H1 (cell line): ENCODE results near the gene WDR31. TPM values are rescaled to one million over a fixed set of nuclear protein-coding genes. Genes with fewer than 3 reads are reported as not detected.

Experiments used
- FOSL1 ChIP-seq: IDR thresholded peaks from 2 replicates; pipeline ENCODE4 v1.6.1; 2011; ENCODE audit warnings: mild to moderate bottlenecking, low read depth, low read length, moderate library complexity; ENCODE audit not compliant: insufficient read depth
- TCF12 ChIP-seq: IDR thresholded peaks from 2 replicates; pipeline ENCODE4 v1.6.1; 2011; ENCODE audit warnings: low read depth, mild to moderate bottlenecking, low read length
- polyA plus RNA-seq, 7 experiments: library from polyadenylated mRNA; depleted of rRNA in 3 of 7; stranded (reverse) in 5 of 7; unstranded in 2 of 7; fragments of >200 nt in 5 of 7; fragments of 200-250 nt in 2 of 7; gene quantifications; 1 replicate in 5 of 7; 2 replicates in 1 of 7; 4 replicates in 1 of 7; pipeline versions ENCODE4 v1.2.1 to v1.2.3, GENCODE V29; 2011 to 2013; ENCODE audit warnings: missing spikeins in 2 of 7, mixed read lengths in 2 of 7
- total RNA-seq: library from RNA; stranded (reverse); fragmentation: NEBNext Ultra II Directional; extraction: Animal tissue kit (Norgen Biotek cat#: 25700); gene quantifications from 2 replicates; pipeline ENCODE4 v1.2.1, GENCODE V29; 2021

Gene WDR31
- total and polyA plus RNA-seq, 2 of the 8 experiments (the other 6 are each of a cell fraction or from before 2014, with no cell fraction given), result 0.27 to 0.28 TPM

DNA sequence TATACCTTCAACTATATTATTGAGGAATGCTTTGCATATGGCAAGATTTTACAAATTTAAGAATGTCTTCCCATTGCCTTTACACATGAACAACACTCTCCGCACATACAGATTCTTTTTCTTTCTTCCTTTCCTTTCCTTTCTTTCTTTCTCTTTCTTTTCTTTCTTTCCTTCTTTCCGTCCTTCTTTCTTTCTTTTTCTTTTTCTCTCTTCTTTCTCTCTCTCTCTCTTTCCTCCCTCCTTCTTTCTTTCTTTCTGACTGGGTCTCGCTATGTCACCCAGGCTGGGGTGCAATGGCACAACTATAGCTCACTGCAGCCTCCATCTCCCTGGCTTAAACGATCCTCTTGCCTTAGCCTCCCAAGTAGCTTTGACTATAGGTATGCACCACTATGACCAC is 13.8 kb downstream of the WDR31 start (continued):
- TF ChIP-seq TCF12 (no peak), FOSL1 (no peak)
